Fibroblast of pulmonary artery (primary cell): ENCODE results near the gene AGAP1.

Experiments used
- DNase-seq: peaks from one replicate; pipeline ENCODE4 v3.0.0-alpha.2; 2010; ENCODE audit warnings: low read depth
- H3K4me3 ChIP-seq: replicated peaks from 2 replicates; pipeline ENCODE4 v1.5.1; 2011; ENCODE audit warnings: low read depth, mild to moderate bottlenecking, control low read depth, low read length, moderate library complexity
- CTCF ChIP-seq: IDR thresholded peaks from 2 replicates; pipeline ENCODE4 v1.5.1; 2011; ENCODE audit warnings: mild to moderate bottlenecking, control low read depth, low read length, inconsistent platforms; ENCODE audit errors: missing control alignments

The AGAP1 gene

DNA sequence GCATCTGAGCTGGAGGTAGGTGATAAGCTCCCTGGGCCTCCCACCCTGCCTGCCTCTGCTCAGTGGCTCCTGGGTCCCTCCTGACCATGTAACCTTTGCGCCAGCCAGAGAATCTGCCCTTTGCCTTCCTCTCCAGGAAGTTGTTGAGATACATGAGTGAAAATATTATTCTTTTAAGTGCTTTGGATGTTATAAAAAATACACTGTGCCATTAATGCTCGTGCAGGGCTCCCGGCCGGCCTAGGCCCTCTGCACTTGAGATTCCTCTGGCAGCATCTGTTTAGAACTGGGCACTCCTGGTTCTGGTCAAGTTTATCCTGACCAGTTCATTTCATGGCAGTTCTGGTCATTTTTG, 18.8 kb downstream of the AGAP1 start:
- no peak for TF ChIP-seq CTCF
- H3K4me3 ChIP-seq, result no peak overlapping the region
- DNase-seq, result no peak

GRCh38 chr2:235513984-235514626, 20.3 kb downstream of the AGAP1 start:
- H3K4me3 ChIP-seq, result no peak overlapping the region
- DNase-seq, result no peak
- TF ChIP-seq CTCF, result no peak

DNA sequence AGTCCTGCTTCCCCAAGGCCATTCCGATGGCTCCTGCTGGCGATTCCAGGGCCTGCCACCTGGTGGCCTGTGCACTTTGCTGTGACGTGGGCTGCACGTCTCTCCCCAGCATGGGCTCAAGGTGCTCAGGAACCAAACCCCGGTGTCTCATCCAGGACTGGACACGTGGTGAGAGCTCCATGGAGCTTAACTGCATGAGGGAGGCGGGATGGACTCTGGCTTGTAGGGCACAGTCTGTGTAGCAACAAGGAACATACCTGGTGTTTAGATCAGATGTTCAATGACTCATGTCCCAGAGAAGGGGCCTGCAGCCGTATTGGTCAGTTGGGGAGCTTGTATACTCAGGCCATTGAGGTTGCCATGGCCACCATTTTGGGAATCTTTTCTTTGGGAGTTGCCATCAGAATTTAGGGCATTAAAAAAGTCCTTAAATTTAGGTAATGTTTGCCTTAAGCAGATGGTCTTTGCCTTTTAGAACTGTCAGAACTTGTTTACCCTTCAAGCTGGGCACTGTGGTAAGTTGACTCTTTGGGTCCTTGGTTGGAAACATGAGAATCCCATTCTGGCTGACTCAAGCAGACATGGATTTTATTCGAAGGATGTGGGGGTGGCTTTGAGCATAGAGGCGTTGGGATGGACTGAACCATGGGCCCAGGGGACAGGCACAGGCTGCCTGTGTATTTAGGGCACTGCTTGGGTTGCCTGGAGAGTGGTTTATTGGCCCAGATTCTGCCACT, 21.0 kb downstream of the AGAP1 start:
- TF ChIP-seq CTCF, result no peak
- no peak for DNase-seq

GRCh38 chr2:235515364-235515742, 21.5 kb downstream of the AGAP1 start:
- H3K4me3 ChIP-seq, result no peak overlapping the region
- TF ChIP-seq CTCF, result no peak
- no peak for DNase-seq

More for the DNA sequence above, 21.0 kb downstream of the AGAP1 start:
- H3K4me3 ChIP-seq, result no peak overlapping the region

GRCh38 chr2:235515821-235516220, 22.0 kb downstream of the AGAP1 start:
- no peak overlapping the region for H3K4me3 ChIP-seq
- no peak for TF ChIP-seq CTCF
- no peak for DNase-seq

DNA sequence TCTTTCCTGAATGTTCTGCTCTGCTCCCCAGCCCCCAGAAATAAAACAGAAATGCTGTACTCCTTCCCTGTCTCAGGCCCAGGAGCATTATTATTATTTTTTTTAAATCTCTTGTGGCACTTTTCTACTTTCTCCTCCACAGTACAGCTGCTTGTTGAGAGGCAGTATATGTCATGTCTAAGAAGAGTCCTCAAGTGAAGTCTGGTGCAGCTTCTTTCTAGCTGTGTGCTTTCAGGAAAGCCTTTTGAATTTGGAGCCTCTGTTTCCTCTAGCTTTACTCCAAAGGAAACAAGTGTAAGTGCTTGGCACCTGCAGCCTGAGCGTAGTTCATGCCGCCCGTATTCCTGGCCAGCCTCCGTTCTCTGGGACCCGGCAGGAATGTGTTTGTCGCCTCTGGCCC, 22.4 kb downstream of the AGAP1 start:
- H3K4me3 ChIP-seq, result no peak overlapping the region
- TF ChIP-seq CTCF, result no peak
- DNase-seq, result no peak
